ENCODE measurements around the gene SNX5. TPM values are rescaled to one million over a fixed set of nuclear protein-coding genes. Genes with fewer than 3 reads are reported as not detected.

Gene SNX5
- total RNA-seq, 2 experiments from 2014 or later: 222 to 249 TPM

DNA sequence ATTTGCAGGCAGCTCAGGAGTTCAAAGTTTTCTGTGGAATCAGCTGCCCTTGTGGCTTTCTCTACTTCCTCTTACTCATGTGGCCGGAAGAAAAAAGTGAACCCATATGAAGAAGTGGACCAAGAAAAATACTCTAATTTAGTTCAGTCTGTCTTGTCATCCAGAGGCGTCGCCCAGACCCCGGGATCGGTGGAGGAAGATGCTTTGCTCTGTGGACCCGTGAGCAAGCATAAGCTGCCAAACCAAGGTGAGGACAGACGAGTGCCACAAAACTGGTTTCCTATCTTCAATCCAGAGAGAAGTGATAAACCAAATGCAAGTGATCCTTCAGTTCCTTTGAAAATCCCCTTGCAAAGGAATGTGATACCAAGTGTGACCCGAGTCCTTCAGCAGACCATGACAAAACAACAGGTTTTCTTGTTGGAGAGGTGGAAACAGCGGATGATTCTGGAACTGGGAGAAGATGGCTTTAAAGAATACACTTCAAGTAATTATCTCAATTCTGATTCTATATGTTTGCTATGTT is 1.4 kb upstream of the SNX5 start:
- CTCF ChIA-PET: interaction anchor here (0.8 to 1.7 kb wide), 4 partner anchors 17 to 464 kb away, joined by 3 to 5 read pairs (median 3); partner anchors contain the start of gene RRBP1
- DNase-seq (peak; percentile 57), ATAC-seq (no peak)
- intact Hi-C loops (cut with micrococcal nuclease): loop anchor here (2.0 kb wide), 1 partner anchor 23 kb away; no protein-coding TSS in a partner anchor
- no peaks in the 10 kb centered on the region for H3K9me3 Mint-ChIP-seq
- peaks cover 72% of the 10 kb centered on the region for H3K36me3 Mint-ChIP-seq (ENCODE audit: low read depth)
- H3K27ac Mint-ChIP-seq: peak overlapping the region; percentile 99
- peaks cover 28% of the 10 kb centered on the region for H3K4me1 Mint-ChIP-seq (ENCODE audit: low read depth)
- TF ChIP-seq, protein P1, sequence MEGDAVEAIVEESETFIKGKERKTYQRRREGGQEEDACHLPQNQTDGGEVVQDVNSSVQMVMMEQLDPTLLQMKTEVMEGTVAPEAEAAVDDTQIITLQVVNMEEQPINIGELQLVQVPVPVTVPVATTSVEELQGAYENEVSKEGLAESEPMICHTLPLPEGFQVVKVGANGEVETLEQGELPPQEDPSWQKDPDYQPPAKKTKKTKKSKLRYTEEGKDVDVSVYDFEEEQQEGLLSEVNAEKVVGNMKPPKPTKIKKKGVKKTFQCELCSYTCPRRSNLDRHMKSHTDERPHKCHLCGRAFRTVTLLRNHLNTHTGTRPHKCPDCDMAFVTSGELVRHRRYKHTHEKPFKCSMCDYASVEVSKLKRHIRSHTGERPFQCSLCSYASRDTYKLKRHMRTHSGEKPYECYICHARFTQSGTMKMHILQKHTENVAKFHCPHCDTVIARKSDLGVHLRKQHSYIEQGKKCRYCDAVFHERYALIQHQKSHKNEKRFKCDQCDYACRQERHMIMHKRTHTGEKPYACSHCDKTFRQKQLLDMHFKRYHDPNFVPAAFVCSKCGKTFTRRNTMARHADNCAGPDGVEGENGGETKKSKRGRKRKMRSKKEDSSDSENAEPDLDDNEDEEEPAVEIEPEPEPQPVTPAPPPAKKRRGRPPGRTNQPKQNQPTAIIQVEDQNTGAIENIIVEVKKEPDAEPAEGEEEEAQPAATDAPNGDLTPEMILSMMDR (IDR thresholded peaks at IDR 0.05): no peak
- POLR2A ChIA-PET: interaction anchor here (0.5 to 2.3 kb wide), 12 partner anchors 9 to 399 kb away, joined by 3 to 10 read pairs (median 6); partner anchors contain the start of genes KAT14 and PET117
- no peaks in the 10 kb centered on the region for H3K27me3 Mint-ChIP-seq
- H3K4me3 Mint-ChIP-seq: peak overlapping the region; percentile 92

DNA sequence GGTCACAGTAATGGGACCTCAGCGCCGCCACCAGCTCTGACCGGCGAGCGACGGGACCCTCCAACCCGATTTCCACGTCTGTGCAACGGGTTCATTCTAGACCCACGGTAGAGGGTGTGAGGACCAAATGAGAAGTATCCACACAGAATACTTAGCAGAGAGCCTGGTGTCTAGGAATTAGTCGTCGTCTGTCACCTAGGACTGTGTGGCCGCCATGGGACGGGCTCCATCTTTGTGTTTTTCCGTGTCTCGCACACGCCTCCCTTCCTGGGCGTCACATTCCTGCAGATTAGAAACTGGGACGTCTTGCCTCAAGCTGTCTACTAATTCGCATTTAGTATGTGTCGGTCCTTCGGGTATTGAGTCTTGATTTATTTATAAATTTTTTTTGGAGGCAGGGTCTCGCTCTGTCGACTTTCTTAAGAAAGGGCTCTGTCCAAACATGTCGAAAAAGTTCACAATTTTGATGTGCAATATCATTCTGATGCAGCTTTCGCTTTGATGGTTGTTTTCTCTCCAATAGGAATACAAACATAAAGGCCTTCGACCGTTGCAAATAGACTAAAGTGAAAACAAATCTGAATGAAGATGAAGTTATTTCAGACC is 787 bp upstream of the SNX5 start:
- TF ChIP-seq, protein P1 (IDR thresholded peaks at IDR 0.05): no peak
- peak overlapping the region; percentile 99 for H3K27ac Mint-ChIP-seq
- POLR2A ChIA-PET: interaction anchor here (0.9 to 2.3 kb wide), 11 partner anchors 9 to 399 kb away, joined by 3 to 10 read pairs (median 6); partner anchors contain the start of genes KAT14 and PET117
- CTCF ChIA-PET: interaction anchor here (0.8 to 1.7 kb wide), 5 partner anchors 18 to 464 kb away, joined by 3 to 5 read pairs (median 3); partner anchors contain the start of gene RRBP1
- DNase-seq: peak; percentile 58
- no peaks in the 10 kb centered on the region for H3K9me3 Mint-ChIP-seq
- intact Hi-C loops (cut with micrococcal nuclease): loop anchor here (2.0 kb wide), 1 partner anchor 23 kb away; no protein-coding TSS in a partner anchor
- peak overlapping the region; percentile 92 for H3K4me3 Mint-ChIP-seq
- ATAC-seq: peak; percentile 19
- H3K27me3 Mint-ChIP-seq: no peaks in the 10 kb centered on the region
- H3K4me1 Mint-ChIP-seq (ENCODE audit: low read depth): peaks cover 32% of the 10 kb centered on the region
- H3K36me3 Mint-ChIP-seq (ENCODE audit: low read depth): peaks cover 75% of the 10 kb centered on the region

DNA sequence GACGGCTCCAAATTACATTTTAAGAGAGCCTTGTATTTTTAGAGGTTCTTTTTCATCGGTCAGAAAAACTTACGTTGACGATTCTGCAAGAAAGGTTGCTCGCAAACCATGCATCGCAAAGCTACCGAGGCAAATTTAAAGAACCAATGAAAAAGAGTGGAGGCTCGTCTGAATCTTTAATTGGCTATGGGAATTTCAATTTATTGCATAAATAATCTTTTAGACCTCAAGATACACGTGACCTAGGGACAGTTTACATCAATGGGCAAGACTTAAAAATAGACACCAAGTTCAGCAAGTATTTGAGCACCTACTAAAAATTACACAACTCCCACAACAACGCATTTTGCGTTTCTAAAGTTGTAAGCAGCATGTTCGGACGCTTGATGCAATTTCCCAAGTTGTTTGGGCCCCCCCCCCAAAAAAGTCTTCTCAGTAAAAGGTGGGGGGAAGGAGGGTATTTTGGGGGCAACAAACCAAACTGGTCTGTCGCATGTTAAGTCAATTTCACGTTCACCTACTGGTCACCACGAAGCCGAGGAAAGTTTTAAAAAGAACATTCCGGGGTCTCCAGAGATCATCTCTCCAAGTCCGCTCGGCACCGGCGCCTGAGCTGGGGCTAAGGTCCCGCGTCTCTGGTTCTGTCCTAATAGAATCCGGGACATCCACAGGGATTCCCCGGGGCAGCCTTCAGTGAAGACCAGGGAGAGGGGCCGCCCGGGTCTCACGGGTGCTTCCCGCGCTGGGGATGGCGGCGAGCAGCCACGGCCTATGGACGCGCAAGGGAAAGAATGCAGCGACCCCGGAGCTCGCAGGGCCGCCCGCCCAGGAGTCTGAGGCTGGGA is 851 bp downstream of the SNX5 start:
- TF ChIP-seq, protein P1 (IDR thresholded peaks at IDR 0.05): no peak
- H3K4me3 Mint-ChIP-seq: peak overlapping the region; percentile 92
- CTCF ChIA-PET: interaction anchor here (1.0 to 4.0 kb wide), 8 partner anchors 9 to 462 kb away, joined by 3 to 11 read pairs (median 6); partner anchors contain the start of gene RRBP1
- H3K9me3 Mint-ChIP-seq: no peaks in the 10 kb centered on the region
- peaks cover 40% of the 10 kb centered on the region for H3K4me1 Mint-ChIP-seq (ENCODE audit: low read depth)
- POLR2A ChIA-PET: interaction anchor here (0.5 to 4.4 kb wide), 12 partner anchors 11 to 540 kb away, joined by 3 to 36 read pairs (median 4); partner anchors contain the start of genes KAT14, PET117 and SEC23B
- ATAC-seq: no peak
- no peaks in the 10 kb centered on the region for H3K27me3 Mint-ChIP-seq
- H3K36me3 Mint-ChIP-seq (ENCODE audit: low read depth): peaks cover 81% of the 10 kb centered on the region
- peak overlapping the region; percentile 92 for H3K27ac Mint-ChIP-seq
- intact Hi-C loops (cut with micrococcal nuclease): loop anchor here (2.0 kb wide), 1 partner anchor 25 kb away; no protein-coding TSS in a partner anchor
- no peak for DNase-seq

DNA sequence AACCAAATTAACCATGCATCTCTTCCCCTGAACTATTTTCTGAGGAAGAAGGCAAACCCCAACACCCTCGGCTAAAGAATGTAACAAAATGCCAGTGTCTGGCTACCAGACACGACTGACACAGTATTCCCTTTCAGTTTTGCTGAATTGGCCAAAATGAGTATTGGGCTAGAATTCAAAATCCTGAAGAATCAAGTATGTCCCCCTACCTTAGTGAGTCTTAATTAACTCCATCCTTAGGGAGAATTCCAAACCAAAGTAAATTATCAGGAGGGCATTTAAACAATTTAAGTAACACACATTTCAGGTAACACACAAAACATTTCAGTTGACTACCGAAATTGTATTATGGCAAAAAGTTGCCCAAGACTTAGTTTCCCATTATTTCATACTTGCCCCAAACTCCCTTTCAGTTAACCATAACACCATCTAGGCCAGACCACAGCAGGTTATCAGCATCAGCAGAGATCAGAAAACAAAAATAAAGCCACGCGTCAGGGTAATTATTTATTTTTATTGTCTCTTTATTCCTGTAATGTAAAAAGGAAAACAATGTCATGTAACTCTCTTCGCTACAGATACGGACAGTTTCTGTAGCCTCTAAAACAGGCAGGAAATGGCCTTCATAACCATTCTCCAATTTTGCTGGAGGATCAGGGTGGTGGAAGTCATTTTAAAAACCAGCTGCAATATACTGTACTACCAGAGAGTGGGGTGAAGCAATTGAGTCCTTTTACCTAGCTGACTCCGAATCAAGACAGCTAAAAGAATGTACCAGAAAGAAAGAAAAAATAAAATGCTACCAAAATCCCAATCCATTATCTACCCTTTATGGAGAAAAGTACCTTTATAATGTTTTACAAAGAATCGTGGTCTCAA is 1.9 kb downstream of the SNX5 start:
- no peaks in the 10 kb centered on the region for H3K9me3 Mint-ChIP-seq
- DNase-seq: no peak
- peak overlapping the region; percentile 92 for H3K4me3 Mint-ChIP-seq
- H3K27me3 Mint-ChIP-seq: no peaks in the 10 kb centered on the region
- TF ChIP-seq, protein P1 (IDR thresholded peaks at IDR 0.05): peak; percentile 38
- ChIA-PET POLR2A (interaction anchor here (0.7 to 4.4 kb wide), 9 partner anchors 10 to 426 kb away, joined by 3 to 36 read pairs (median 3); partner anchors contain the start of genes KAT14 and PET117), CTCF (interaction anchor here (1.0 to 4.0 kb wide), 7 partner anchors 8 to 461 kb away, joined by 3 to 11 read pairs (median 8); partner anchors contain the start of gene RRBP1)
- intact Hi-C loops (cut with micrococcal nuclease): no loop called here
- peak overlapping the region; percentile 92 for H3K27ac Mint-ChIP-seq
- H3K4me1 Mint-ChIP-seq (ENCODE audit: low read depth): peaks cover 40% of the 10 kb centered on the region
- H3K36me3 Mint-ChIP-seq (ENCODE audit: low read depth): peaks cover 81% of the 10 kb centered on the region
- ATAC-seq: no peak
